Caki2 (cell line): ENCODE data around the gene ENOSF1. TPM values are rescaled to one million over a fixed set of nuclear protein-coding genes. Genes with fewer than 3 reads are reported as not detected.
"Not testable (repeated sequence)": the region's sequence is repeated elsewhere in the genome, so short reads cannot be mapped to it uniquely, and the experiment has no call there.

Source experiments
- DNase-seq: peaks from one replicate; pipeline ENCODE4 v3.0.0-alpha.2; 2015; ENCODE audit warnings: low read depth
- in situ Hi-C: cut with HindIII; loops from 2 replicates; pipeline ENCODE4 v1.10.0; 2016; ENCODE audit warnings: low sequenced_read_pairs, low pct_unique_long_range_greater_than_20kb, mixed read lengths
- total RNA-seq: library from RNA; depleted of rRNA; stranded (reverse); fragments of >200 nt; shearing (Covaris generic); gene quantifications from 2 replicates; pipeline ENCODE4 v1.2.3, GENCODE V29; 2014; ENCODE audit warnings: low replicate concordance

The ENOSF1 gene
- total RNA-seq, 1 experiment from 2014 or later = 77.6 TPM

DNA sequence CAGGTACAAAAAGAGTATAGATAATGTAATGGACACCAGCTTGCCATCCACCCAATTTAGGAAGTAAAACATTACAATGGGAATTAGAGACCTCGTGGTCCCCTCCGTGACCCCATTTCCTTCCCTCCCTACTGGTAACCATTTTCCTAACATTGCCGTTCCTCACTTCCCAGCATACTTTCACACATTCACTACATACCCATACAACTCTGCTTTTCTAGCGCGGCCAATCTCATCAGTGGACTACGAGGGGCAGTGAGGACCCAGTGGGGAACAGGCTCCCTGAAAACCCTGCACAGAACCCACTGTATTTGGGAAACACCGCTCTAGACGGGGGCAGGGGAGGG lies 1.1 kb downstream of the ENOSF1 start:
- no peak for DNase-seq
- in situ Hi-C loops = no loop called here

GRCh38 chr18:710418-711300 lies 1.8 kb downstream of the ENOSF1 start:
- in situ Hi-C loops = no loop called here

DNA sequence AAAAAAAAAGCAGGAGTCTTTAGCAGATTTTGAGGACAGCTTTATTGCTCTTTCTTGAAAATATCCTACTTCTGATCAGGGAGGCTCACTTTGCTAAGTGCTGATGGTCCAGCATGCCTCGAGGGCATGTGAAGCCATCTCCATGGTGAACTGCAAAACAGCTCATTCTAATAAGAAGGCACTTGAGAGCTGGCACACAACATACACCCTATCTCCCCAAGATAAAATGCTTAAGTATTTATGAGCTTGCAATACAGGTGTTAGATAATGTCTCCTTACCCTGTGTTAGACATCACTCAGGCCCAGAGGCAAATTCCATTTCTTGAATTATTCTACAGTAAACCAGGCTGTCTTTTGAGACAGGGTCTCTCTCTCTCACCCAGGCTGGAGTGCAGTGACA lies 2.7 kb downstream of the ENOSF1 start:
- DNase-seq = no peak
- in situ Hi-C loops = no loop called here

More at GRCh38 chr18:710418-711300, 1.8 kb downstream of the ENOSF1 start:
- no peak for DNase-seq

- in situ Hi-C loops = no loop called here
- DNase-seq = no peak
Measured at GRCh38 chr18:708096-708495, 4.3 kb downstream of the ENOSF1 start.

GRCh38 chr18:706405-706804 lies 6.0 kb downstream of the ENOSF1 start:
- no peak for DNase-seq
- in situ Hi-C loops = no loop called here

DNA sequence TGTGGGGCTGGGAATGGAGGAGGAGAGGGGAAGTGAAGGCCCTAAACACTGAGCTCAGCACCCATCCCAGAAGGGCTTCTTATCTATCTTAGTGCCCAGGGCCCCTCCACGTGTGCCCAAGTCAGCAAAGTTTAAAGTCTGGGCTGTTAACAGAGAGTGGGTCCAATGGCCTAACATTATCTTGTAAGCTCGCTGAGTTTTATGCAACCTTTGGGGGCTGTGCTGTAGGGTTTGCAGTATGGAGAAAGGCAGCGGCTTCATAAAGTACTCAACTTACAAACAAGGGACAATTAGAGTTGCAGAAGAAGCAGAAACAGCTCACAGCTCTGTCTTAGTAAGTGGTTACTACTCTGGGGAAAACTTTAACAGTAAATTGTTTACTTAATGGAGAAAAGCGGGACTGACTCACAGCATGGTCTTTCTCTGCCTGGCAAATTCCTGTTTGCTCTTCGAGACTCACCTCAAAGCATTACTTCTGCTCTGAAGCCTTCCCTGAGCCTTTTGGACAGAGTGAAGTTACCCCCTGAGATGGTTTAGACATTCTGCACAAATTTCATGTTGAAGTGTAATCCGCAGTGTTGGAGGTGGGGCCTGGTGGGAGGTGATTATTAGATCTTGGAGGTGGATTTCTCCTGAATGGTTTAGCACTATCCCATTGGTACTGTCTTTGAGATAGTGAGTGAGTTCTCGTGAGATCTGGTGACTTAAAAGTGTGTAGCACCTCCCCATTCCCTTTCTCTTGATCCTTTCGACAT lies 9.0 kb downstream of the ENOSF1 start:
- DNase-seq = peak; percentile 77
- in situ Hi-C loops = no loop called here

- DNase-seq = no peak
- in situ Hi-C loops = no loop called here
Measured at GRCh38 chr18:697800-698199, 14.6 kb downstream of the ENOSF1 start.

DNA sequence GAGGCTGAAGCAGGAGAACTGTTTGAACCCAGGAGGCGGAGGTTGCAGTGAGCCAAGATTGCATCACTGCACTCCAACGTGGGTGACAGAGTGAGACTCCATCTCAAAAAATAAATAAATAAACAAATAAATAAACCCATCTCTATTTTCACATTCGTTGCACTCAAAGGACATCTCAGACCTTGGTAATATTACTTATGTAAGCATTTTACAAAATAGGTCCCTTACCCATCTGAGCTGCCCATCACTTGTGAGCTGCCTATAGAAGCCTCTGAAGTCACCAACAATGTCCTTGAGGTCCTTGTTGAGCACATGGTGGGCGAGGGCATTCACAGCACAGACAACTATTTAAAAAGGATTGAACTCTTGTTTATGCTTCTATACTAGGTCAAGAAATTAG lies 15.4 kb downstream of the ENOSF1 start:
- in situ Hi-C loops = no loop called here
- no peak for DNase-seq

DNA sequence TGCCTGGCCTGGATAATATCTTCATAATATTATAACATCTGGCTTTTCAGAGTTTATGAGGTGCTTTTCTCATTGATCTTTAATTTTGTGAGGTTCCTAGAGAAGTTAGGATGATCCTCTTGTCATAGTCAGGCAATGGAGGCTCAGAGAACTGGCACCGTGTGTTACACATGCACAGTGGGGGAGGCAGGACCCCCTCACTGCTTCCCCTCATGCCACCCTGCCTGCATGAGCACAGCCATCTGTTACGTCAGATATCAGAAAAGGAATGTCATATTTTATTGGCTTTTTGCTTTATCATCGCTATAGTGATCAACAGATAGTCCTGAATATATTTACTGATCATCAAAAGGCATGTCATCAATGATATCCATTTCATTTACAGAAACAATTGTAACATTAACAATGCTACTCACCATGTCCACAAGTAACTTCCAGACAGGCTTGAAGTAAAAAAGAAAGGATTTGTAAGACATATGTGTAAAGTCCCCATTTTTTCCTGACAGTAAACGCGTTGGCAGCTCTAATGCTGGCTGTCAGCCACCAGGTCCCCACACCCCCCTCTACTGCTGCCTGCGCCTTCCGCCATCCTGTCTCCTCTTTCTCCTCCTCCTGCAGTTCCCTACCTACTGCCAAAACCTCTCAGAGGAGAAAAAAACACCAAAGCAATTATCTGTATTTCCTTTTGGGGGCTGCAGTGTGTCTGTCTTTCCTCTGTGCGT lies 18.8 kb downstream of the ENOSF1 start:
- in situ Hi-C loops = no loop called here
- no peak for DNase-seq

DNA sequence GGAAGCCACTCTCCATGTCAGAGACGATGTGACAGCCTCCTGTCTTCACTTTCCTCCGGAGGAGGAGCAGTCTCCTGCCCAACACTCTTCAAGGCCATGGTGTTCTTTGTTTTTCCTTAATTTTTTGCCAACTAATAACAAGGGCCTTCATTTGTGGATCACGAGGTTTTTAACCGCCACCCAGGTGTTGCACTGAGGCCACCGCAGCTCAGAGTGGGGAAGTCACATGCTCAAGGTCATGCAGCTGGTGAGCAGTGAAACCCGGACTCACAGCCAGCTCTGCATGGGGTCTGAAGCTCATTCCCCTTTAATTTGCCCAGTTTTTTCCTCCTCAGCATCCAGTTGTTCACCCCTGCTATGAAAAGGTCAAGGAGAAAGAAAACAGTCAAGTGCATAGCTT lies 19.6 kb downstream of the ENOSF1 start:
- no peak for DNase-seq
- in situ Hi-C loops = no loop called here

DNA sequence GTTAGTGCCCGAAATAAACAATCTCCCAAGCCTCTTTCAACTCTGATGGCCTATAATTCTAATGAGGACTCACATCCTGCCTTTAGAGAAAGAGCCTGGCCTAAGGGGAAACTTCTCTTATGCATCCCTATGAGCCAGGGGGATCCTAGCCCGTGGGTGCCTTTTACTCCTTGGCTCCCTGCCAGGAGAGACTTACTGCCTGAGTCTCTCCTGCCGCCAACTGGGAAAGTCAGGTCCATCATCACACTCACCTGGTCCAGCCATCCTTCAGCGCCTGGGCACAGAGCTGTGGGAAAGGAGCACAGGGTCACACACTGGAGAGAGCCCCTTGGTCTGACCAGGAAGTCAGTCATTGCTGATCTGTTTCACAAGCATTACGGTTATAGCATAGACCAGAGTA lies 24.1 kb downstream of the ENOSF1 start:
- in situ Hi-C loops = no loop called here

DNA sequence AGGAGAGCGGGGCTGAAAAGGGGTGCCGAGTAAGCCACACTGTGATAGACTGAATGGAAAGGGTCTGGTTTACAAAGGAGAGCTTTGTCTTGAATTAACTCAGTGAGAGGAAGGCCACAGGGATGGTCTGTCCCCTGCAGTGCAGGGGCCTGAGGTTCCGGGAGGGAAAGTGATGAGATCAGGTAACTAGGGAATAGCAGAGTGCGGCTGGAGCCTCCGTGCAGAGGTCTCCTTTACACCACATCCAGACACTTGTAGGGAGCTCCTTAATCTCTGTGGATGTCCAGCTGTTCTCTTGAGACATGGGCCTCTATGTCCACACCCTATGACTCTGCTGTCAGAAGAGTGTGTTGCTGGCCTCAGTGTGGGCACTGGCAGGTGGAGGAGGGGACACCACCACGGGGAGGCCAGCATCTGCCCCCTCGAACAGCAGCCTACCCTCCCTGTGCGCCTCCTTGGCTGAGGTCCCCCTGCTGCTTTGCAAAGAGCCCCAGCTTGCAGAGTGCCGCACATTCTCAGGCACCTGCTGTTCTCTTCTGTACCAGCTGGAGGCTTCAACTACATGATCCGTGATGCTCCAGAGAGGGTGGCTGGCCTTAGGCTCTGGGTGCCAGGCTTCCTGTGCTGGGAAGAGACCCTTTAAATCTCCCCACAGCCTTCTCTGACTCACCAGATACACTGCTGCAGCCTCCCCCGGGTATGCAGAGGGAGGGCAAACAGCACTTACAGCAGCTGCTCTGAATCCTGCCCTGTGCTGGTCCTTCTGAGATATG lies 25.9 kb downstream of the ENOSF1 start:
- no peak for DNase-seq
- in situ Hi-C loops = no loop called here

More for the DNA sequence above, 24.1 kb downstream of the ENOSF1 start:
- no peak for DNase-seq

- no peak for DNase-seq
- in situ Hi-C loops = no loop called here
Measured at GRCh38 chr18:685438-685837, 27.0 kb downstream of the ENOSF1 start.

DNA sequence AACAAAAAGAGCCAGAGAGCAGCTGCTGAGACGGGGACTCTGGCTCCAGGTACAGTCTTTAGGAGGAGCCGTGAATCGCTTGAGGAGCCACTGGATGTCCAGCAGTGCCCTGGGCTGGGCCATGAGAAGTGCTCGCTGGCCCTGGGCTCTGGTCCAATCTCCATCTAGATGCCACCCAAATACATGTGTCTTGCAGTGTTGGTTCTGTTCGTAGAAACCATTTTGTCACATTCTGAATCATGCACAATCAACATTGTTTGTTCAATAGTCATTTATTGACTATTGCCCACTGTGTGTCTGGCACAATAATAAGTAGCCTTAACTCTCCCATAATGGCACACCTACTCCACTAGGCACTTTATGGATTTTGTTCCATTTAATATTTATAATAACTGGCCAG lies 28.9 kb downstream of the ENOSF1 start:
- DNase-seq = no peak
- in situ Hi-C loops = no loop called here

DNA sequence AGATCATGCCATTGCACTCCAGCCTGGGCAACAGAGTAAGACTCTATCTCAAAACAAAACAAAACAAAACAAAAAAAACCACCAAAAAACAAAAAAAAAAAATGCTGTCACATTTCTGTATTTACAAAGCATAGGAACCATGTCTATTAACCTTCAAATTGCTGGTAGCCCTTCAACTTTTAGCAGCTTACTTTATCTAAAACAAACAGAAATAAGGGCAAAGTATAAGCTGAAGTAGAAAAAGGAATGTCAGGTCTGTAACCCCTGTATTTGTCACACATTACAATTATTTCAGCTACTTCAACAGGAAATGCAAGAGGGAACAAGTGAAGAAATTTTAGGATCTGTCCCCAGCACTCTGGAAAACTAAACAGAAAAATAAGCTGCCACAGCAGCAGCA lies 29.6 kb downstream of the ENOSF1 start:
- no peak for DNase-seq
- in situ Hi-C loops = no loop called here

DNA sequence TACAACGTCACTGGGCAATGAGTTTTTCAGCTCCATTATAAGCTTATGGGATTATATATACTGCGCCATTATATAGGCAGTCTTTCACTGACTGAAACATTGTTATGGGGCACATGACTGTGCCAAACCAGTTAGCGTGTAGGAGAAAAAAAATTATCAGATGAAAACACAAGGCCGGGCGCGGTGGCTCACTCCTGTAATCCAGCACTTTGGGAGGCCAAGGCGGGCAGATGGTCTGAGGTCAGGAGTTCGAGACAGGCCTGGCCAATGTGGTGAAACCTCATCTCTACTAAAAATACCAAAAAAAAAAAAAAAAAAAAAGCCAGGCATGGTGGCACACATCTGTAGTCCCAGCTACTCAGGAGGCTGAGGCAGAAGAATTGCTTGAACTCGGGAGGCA lies 30.0 kb downstream of the ENOSF1 start:
- DNase-seq, in situ Hi-C loops: not testable (repeated sequence)

DNA sequence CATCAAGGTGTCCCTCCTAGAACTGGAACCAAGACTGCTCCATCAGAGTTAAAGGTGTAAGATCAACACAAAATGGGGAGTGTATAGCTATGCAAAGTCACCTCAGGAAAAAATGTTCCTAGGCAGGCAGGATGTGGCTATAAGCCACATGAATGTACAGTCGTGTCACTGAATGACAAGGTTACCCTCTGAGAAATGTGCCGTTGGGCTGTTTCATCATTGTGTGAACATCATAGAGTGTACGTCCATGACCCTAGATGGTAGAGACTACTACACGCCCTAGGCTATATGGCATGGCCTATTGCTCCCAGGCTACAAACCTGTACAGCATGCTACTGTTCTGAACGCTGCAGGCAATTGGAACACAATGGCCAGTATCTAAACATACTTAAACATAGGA lies 30.4 kb downstream of the ENOSF1 start:
- no peak for DNase-seq
- in situ Hi-C loops = no loop called here

- in situ Hi-C loops = no loop called here
Measured at GRCh38 chr18:680392-680791, 32.0 kb downstream of the ENOSF1 start.

More at GRCh38 chr18:680392-680791, 32.0 kb downstream of the ENOSF1 start:
- no peak for DNase-seq
